ENCODE measurements around the gene SDHAF4. TPM values are rescaled to one million over a fixed set of nuclear protein-coding genes. Genes with fewer than 3 reads are reported as not detected.
"Not testable (repeated sequence)": the region's sequence is repeated elsewhere in the genome, so short reads cannot be mapped to it uniquely, and the experiment has no call there.

SDHAF4 gene
- total and polyA plus RNA-seq, 8 donors = 2.9 to 10.2 (median 4.3) TPM

DNA sequence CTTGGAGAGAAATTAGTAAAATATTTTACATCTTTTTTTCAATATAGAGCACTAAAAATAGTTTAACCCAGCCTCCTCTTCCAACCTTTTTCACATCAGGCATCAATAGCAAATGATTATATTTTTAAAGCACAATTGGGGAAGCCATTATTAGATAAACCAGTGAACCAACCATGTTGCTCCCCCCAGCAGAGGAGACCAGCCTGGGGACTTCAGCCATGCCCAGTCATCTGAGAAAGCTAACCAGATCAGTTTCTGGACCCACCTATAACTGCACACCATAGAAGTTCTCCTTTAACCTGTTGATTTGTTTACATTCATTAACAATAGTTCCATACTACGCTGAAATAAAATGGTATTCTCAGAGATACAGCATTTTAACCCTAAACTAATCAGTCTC is 13.8 kb upstream of the SDHAF4 start:
- FAIRE-seq (no peak), DNase-seq (no peak), ATAC-seq (no peak)
- no peak overlapping the region for H3K4me3 ChIP-seq
- TF ChIP-seq, protein P1, sequence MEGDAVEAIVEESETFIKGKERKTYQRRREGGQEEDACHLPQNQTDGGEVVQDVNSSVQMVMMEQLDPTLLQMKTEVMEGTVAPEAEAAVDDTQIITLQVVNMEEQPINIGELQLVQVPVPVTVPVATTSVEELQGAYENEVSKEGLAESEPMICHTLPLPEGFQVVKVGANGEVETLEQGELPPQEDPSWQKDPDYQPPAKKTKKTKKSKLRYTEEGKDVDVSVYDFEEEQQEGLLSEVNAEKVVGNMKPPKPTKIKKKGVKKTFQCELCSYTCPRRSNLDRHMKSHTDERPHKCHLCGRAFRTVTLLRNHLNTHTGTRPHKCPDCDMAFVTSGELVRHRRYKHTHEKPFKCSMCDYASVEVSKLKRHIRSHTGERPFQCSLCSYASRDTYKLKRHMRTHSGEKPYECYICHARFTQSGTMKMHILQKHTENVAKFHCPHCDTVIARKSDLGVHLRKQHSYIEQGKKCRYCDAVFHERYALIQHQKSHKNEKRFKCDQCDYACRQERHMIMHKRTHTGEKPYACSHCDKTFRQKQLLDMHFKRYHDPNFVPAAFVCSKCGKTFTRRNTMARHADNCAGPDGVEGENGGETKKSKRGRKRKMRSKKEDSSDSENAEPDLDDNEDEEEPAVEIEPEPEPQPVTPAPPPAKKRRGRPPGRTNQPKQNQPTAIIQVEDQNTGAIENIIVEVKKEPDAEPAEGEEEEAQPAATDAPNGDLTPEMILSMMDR (IDR thresholded peaks at IDR 0.05) = no peak
- H3K27me3 ChIP-seq = no peaks in the 10 kb centered on the region
- H3K4me1 ChIP-seq = no peaks in the 10 kb centered on the region
- 79 to 81% methylated on average over 1 of the region's 1 CpG for WGBS, 2 donors
- H3K9me3 ChIP-seq = no peaks in the 10 kb centered on the region
- intact Hi-C loops (cut with DNase I) = loop anchor here in 1 of 3 donors (10.0 kb wide), 1 partner anchor 142 kb away; no protein-coding TSS in a partner anchor
- H3K36me3 ChIP-seq = no peaks in the 10 kb centered on the region
- no peak overlapping the region for H3K27ac ChIP-seq

DNA sequence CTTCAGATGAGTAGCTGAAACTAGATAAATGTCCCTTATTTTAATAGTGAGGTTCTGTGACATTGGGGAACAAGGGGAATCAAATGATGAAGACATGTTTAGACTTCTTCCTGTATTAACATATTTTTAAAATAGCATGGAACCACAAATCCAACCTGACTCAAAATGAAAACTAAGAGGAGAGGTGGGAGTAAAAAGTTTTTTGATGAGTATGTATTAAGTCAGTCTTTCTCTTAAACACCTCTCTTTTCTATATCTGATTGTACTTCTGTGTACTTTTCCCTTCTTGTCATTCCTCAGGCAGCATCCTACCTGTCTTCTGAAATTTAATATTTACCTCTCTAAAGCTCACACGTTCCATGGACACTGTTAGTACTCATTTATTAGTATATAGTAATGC is 8.7 kb upstream of the SDHAF4 start:
- intact Hi-C loops (cut with DNase I) = loop anchor here in 1 of 3 donors (10.0 kb wide), 1 partner anchor 137 kb away; no protein-coding TSS in a partner anchor
- FAIRE-seq (no peak), DNase-seq (no peak), ATAC-seq (no peak)
- Histone ChIP-seq H3K4me3 (no peak overlapping the region), H3K27ac (no peak overlapping the region), H3K27me3 (no peaks in the 10 kb centered on the region), H3K4me1 (no peaks in the 10 kb centered on the region), H3K36me3 (no peaks in the 10 kb centered on the region), H3K9me3 (no peaks in the 10 kb centered on the region)
- WGBS, 2 donors = 86 to 91% methylated on average over 1 of the region's 1 CpG
- TF ChIP-seq, protein P1 (IDR thresholded peaks at IDR 0.05) = no peak

DNA sequence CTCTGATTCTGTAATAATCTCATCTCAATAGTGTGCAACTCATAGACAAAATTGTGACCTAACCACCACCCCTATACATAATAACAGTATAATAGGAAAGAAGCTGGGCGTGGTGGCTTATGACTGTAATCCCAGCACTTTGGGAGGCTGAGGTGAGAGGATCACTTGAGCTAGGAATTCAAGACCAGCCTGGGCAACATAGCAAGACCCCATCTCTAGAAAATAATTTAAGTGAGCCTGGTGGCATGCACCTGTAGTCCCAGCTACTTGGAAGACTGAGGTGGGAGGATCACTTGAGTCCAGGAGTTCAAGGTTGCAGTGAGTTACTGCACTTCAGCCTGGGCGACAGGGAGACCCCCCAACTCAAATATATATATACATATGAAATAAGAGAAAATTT is 4.3 kb upstream of the SDHAF4 start:
- H3K4me1 ChIP-seq; intact Hi-C loops (cut with DNase I); H3K4me3 ChIP-seq; ATAC-seq; DNase-seq; H3K36me3 ChIP-seq; H3K9me3 ChIP-seq; H3K27ac ChIP-seq; H3K27me3 ChIP-seq; FAIRE-seq: not testable (repeated sequence)
- WGBS, 2 donors = 73 to 74% methylated on average over 2 of the region's 2 CpGs

DNA sequence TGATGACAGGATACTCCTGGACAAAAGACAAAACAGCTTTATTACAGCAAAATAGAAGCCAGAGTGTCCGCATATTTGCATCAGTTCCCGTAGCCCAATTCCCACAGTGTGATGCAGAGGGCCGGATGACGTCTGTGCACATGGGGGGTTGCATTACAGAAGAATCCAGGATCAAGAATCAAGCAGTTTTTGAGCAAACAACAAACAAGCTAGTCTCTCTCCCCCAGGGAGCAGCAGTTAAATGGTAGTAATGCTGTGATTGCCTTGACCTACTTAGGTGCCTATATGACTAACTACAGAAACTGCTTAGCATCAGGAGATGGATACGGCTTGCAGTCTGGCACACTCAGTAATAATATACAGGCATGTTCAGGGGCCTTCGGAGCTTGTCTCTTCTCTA is 3.2 kb upstream of the SDHAF4 start:
- FAIRE-seq (no peak), ATAC-seq (no peak), DNase-seq (no peak)
- TF ChIP-seq, protein P1 (IDR thresholded peaks at IDR 0.05) = no peak
- WGBS, 2 donors = 57 to 68% methylated on average over 6 of the region's 6 CpGs
- Histone ChIP-seq H3K4me3 (no peak overlapping the region), H3K27ac (no peak overlapping the region), H3K4me1 (no peaks in the 10 kb centered on the region), H3K9me3 (no peaks in the 10 kb centered on the region), H3K36me3 (no peaks in the 10 kb centered on the region), H3K27me3 (no peaks in the 10 kb centered on the region)
- intact Hi-C loops (cut with DNase I) = no loop called here

DNA sequence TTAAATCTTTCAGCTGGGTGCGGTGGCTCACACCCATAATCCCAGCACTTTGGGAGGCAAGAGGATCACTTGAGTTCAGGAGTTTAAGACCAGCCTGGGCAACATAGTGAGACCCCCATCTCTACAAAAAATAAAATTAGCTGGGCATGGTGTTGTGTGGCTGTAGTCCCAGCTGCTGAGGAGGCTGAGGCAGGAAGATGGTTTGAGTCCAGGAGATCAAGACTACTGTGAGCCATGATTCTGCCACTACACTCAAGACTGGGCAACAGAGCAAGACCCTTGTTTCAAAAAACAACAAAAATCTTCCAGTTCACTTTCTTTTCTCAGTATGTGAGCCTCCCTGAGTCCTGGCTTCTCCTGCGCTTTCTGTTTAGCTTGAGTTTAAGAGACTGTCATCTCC is 7.9 kb downstream of the SDHAF4 start:
- no peaks in the 10 kb centered on the region for H3K9me3 ChIP-seq
- ATAC-seq (no peak), FAIRE-seq (no peak), DNase-seq (no peak)
- no peak overlapping the region for H3K27ac ChIP-seq
- intact Hi-C loops (cut with DNase I) = no loop called here
- H3K27me3 ChIP-seq = no peaks in the 10 kb centered on the region
- H3K4me1 ChIP-seq = peaks cover 0 to 5% (median 5%) of the 10 kb centered on the region in 3 donors
- TF ChIP-seq, protein P1 (IDR thresholded peaks at IDR 0.05) = no peak
- 98 to 99% methylated on average over 2 of the region's 2 CpGs for WGBS, 2 donors
- no peak overlapping the region for H3K4me3 ChIP-seq
- H3K36me3 ChIP-seq = no peaks in the 10 kb centered on the region

Measured in pancreas (tissue), 10 donors.